Dedifferentiated amniotic fluid mesenchymal stem cell (primary cell): ENCODE results near the gene TTC3.

ENCODE experiments used
- DNase-seq: peaks from one replicate; pipeline ENCODE4 v3.0.0-alpha.2; 2016; ENCODE audit errors: extremely low spot score

The TTC3 gene

DNA sequence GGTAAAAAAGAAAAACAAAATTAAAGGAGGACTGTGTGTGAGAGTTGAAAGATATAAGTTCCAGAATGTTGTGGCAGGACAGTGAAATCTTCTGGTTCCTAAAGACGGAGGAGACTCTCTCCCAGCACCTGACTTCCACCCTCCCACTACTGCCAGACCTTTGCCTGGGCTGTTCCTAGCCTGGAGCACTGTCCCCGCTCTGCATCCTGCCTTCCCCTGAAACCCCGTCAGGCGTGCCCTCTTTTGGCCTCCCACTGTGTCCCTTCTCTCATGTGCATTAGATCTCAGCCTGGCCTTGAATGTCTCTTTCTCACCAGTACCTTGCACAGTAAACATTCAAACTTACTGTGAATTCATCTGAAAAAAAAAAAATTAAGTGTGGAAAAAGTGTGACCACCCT lies 120.0 kb downstream of the TTC3 start:
- no peak for DNase-seq

DNA sequence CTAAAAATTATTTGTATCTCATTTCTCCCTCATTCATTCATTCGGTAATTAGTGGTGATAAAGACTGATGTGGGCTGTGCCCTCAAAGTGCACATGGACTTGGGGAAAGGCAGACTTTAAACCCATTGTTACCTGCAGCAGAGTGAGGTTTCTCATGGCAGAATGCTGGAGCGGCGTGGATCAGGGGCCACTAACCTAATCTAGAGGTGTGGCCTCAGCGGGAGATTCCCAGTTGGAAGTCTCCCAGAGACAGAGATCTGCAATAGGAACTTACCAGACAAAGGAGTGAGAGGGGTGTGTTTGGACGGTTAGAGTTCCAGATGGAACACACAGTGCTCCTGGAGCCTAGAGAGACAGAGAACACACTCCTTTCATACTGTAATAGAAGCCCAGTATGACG lies 120.6 kb downstream of the TTC3 start:
- no peak for DNase-seq

DNA sequence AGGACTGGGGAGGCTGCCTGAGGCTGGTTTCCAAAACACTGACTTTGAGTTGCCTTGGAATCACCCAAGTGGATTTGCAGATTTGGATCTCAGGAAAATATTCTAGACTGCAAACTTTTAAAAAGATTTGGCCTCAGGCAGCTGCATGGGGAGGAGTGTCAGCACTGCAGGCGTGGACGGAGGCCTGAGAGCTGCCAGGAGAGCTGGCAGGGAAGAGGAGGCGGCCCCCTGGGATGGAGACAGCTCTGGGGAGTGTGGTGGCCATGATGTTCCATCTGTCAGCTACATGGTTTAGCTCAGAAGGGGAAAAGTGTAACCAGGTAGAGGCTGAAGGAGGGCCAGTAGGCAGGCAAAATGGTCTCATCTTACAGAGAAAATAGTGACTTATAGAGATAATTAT lies 122.0 kb downstream of the TTC3 start:
- no peak for DNase-seq

- no peak for DNase-seq
These were observed 122.6 kb downstream of the TTC3 start for GRCh38 chr21:37195610-37196009.

DNA sequence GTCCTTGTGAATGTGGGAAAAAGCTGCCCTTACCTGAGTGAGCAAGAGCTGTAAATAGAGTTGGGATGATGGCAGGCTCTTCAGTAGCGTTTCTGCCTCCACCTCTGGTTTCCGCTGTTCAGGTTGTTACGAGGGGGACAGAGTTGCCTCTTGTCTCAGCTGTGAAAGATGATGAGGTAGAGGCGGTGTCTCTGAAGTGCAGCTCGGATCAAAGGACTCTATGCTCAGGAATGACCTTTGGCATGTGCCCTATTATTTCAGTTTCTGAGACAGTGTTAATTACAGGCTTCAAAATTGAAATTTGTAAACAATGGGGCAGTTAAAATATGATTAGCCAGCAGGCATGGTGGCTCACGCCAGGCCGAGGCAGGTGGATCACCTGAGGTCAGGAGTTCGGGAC lies 123.8 kb downstream of the TTC3 start:
- no peak for DNase-seq

DNA sequence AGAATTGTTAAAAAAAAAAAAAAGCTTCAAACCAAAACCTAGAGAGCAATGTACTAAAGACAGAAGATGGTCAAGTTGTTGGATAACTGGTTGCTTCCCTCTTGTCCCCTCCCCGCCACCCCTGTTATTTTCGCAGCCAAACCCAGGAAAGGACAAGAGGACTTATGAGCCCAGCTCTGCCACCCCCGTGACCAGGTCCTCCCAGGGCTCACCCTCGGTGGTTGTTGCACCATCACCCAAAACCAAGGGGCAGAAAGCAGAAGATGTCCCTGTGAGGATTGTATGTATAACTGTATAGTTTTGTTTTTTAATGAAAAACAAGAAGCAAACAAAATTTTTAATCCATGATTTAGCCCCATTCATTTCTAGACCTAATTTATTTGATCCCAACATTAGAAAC lies 124.7 kb downstream of the TTC3 start:
- no peak for DNase-seq

DNA sequence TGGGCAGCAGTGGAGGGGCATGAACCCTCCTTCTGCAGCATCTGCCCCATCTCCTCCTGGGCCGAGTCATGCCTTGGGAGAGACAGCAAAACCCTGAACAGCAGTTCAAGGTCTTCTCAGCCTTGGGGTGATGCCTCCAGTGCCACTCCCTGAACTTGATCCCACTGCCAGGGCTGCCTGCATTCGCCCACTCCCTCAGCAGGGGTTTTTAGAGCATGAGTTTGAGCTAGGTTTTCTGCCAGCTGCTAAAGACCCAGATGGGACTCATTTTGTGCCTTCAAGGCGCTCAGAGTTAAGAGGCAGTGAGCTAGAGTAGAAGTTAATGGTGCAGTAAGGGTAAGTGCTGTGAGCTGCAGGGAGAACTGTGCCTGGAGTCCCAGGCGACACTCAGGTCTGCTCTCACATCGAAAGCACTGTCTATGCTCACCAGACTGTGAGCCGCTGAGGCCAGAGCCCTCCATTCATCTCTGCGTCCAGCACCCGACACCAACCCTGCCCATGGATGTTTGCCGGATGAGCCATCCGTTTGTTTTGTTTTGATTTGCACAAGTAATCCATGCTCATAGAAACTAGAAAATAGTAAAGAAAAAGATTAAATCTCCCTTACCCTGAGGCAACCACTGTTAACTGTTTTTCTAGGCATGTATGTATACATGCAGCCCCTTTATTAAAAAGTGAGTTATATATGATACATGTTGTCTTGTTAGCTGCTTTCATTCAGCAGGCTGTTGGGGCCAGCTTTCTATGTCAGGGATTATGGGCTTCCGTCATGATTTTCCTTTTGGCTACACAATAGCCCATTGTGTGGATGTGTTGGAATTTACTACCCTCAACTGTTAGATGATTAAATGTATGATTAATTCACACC lies 126.2 kb downstream of the TTC3 start:
- peak; percentile 89 for DNase-seq

DNA sequence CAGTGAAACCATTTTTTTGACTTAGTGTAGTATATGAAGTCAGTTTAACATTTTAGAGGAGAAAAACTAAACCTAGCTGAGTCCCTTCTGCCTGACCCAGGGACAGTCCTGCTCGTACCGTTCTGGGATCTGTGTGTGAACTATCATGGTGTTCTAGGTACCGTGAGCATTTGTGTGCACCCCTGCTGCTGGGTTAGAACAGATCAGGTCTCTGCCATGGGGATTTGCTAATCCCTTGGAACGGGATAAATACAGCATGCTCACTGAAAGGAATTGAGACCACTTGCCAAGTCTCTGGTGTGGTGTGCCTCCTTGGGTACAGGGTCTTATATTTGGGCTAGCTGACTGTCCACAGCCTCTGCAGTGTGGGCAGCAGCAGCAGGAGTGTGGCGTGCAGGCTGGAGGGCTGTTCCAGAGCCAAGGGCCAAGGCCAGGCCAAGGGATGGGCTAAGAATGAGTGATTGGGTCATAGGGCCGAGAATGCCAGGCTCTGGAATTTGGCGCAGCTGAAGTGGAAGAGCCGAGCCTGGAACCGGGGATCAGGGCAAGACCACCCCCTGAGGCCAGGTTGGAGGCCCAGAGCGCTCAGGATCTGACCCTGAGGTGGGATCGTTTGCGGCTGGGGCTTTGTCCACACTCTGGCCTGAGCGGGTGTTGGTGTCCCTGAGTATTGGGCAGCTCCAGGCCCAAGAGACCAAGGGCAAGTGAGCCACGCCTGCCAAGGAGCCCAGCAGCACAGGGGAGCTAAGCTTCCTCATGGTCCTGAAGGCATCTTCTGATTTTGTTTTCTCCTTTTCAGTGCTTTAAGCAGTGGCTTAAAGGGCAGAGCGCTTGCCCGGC lies 127.8 kb downstream of the TTC3 start:
- DNase-seq = no peak

- DNase-seq = no peak
These were observed 129.4 kb downstream of the TTC3 start for GRCh38 chr21:37202221-37203110.

GRCh38 chr21:37204580-37204979 lies 131.5 kb downstream of the TTC3 start:
- DNase-seq = no peak

GRCh38 chr21:37206496-37206895 lies 133.4 kb downstream of the TTC3 start:
- DNase-seq = no peak

- DNase-seq = no peak
These were observed 134.5 kb downstream of the TTC3 start for GRCh38 chr21:37207441-37208009.

DNA sequence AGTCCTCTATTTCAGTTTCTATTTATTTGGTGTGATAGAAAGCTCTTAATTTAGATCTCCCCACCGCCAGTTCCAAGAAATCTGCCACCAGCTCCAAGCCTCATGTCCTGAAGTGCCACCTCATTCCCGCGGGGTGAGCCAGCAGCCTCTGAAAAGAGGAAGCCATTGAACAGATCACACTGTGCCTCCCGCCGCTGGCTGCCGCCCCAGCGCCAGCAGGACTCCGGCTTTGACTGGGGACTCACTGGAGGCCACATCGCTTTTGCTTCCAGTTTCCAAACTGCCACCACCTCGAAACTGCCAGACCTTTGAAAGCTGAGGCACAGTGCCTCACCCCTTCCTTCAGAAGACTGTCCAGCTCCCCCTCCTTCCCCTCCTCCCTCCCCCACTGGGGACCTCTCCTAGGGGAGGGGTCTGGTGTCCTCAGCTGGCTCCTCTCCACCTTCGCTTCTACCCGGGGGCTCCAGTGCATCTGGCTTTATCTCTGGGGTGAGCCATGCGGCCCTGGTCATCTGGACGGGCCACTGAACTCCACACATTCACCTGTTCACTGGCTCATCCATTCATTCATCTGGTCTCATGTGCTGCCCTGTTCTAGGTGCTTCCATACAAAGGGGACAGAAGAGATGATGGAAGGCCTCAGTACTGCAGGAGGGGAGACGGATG lies 135.1 kb downstream of the TTC3 start:
- DNase-seq = no peak

GRCh38 chr21:37208741-37209225 lies 135.7 kb downstream of the TTC3 start:
- no peak for DNase-seq

DNA sequence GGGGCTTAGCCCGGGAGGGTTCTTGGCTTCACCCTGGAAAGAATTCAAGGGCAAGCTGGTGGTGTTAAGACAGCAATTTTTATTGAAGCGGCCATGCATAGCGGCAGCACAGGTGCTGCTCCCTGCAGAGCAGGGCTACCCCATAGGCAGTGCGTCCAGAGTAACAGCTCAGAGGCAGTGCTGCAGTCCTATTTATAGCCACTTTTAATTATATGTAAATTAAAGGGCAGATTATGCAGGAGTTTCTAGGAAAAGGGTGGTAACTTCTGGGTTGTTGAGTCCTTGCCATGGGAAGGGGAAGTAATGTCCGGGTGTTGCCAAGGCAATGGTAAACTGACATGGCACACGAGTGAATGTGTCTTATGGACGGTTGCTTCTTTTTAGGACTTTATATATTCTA lies 137.1 kb downstream of the TTC3 start:
- no peak for DNase-seq

GRCh38 chr21:37210799-37211198 lies 137.7 kb downstream of the TTC3 start:
- DNase-seq = no peak

GRCh38 chr21:37214952-37215351 lies 141.9 kb downstream of the TTC3 start:
- no peak for DNase-seq

DNA sequence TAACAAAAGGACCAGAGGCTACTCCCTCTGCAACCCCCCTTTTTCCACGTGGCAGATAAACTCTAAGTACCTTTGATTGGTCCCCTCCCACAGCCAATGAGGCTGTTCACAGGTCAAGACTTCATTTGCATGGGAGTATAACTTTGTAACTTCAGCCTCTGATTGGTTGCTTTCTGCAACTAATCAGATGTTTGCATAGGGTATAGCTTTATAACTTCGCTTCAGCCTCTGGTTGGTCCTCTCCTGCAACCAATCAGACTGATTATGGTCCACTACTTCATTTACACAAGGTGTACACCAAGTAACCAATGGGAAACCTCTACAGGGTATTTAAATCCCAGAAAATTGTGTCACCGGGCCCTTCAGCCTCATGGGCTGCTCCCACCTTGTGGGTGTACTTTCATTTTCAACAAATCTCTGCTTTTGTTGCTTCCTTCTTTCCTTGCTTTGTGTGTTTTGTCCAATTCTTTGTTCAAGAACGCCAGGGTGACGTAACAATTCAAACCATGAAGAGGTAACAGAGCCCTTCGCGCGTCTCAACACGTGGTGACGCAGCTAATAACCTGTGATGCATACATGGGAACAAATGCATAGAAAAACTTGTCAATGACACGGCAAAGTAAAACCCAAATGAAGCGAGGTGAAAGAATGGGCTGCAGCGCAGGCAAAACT lies 146.8 kb downstream of the TTC3 start:
- no peak for DNase-seq

- DNase-seq = no peak
These were observed 147.5 kb downstream of the TTC3 start for GRCh38 chr21:37220433-37220980.
